HG02938 (cell line): ENCODE measurements around the gene INTS6L.

Source experiments
- ATAC-seq: cut with Tn5 transposase; IDR thresholded peaks from one replicate; pipeline ENCODE4 v1.9.1; 2021; ENCODE audit warnings: mild to moderate bottlenecking, moderate library complexity; ENCODE audit not compliant: unreplicated experiment

INTS6L gene

GRCh38 chrX:135520553-135521404, at the start of gene INTS6L:
INTS6L (plus strand) TSS chrX:135520660; CDS start chrX:135520993, 333 bp downstream.
- peak; percentile 82 for ATAC-seq

GRCh38 chrX:135476378-135476777, 44.1 kb upstream of the INTS6L start:
- no peak for ATAC-seq

- ATAC-seq: no peak
These were observed 42.9 kb upstream of the INTS6L start for GRCh38 chrX:135477576-135477975.

GRCh38 chrX:135480076-135480475, 40.4 kb upstream of the INTS6L start:
- no peak for ATAC-seq

- no peak for ATAC-seq
These were observed 38.7 kb upstream of the INTS6L start for GRCh38 chrX:135481696-135482179.

- ATAC-seq: no peak
These were observed 35.7 kb upstream of the INTS6L start for GRCh38 chrX:135484641-135485289.

- peak; percentile 90 for ATAC-seq
These were observed 30.9 kb upstream of the INTS6L start for GRCh38 chrX:135489542-135489941.

GRCh38 chrX:135490979-135491514, 29.4 kb upstream of the INTS6L start:
- no peak for ATAC-seq

GRCh38 chrX:135494453-135494852, 26.0 kb upstream of the INTS6L start:
- no peak for ATAC-seq

- ATAC-seq: no peak
These were observed 22.7 kb upstream of the INTS6L start for GRCh38 chrX:135497736-135498135.

- no peak for ATAC-seq
These were observed 22.2 kb upstream of the INTS6L start for GRCh38 chrX:135498236-135498635.

GRCh38 chrX:135505351-135505750, 15.1 kb upstream of the INTS6L start:
- ATAC-seq: no peak

GRCh38 chrX:135509885-135510284, 10.6 kb upstream of the INTS6L start:
- ATAC-seq: no peak

- ATAC-seq: no peak
These were observed 7.8 kb upstream of the INTS6L start for GRCh38 chrX:135512508-135513129.

- ATAC-seq: no peak
These were observed 7.3 kb upstream of the INTS6L start for GRCh38 chrX:135513130-135513515.

- no peak for ATAC-seq
These were observed 4.1 kb upstream of the INTS6L start for GRCh38 chrX:135516376-135516775.

- ATAC-seq: no peak
These were observed 2.3 kb upstream of the INTS6L start for GRCh38 chrX:135518161-135518560.

GRCh38 chrX:135520022-135520552, 373 bp upstream of the INTS6L start:
- ATAC-seq: no peak

GRCh38 chrX:135521405-135522131, 1.1 kb downstream of the INTS6L start:
- peak; percentile 50 for ATAC-seq

- no peak for ATAC-seq
These were observed 1.7 kb downstream of the INTS6L start for GRCh38 chrX:135522132-135522530.
